Brain microvascular endothelial cell (primary cell): ENCODE measurements around the gene MYO6.

Source experiments
- DNase-seq: peaks from one replicate; pipeline ENCODE4 v3.0.0-alpha.2; 2020
- H3K27ac ChIP-seq: fragments of 250-450 bp; sonication (Bioruptor Pico); 2 replicates; pipeline ENCODE4 v1.5.1; 2020; ENCODE audit warnings: mild to moderate bottlenecking, moderate library complexity
- H3K27me3 ChIP-seq: fragments of 250-450 bp; sonication (Bioruptor Pico); replicated peaks from 2 replicates; pipeline ENCODE4 v1.5.1; 2020; ENCODE audit warnings: mild to moderate bottlenecking
- H3K36me3 ChIP-seq: fragments of 250-450 bp; sonication (Bioruptor Pico); replicated peaks from 2 replicates; pipeline ENCODE4 v1.5.1; 2020; ENCODE audit warnings: mild to moderate bottlenecking
- H3K4me3 ChIP-seq: 2 replicates; pipeline ENCODE4 v1.5.1; 2011; ENCODE audit warnings: low read depth, mild to moderate bottlenecking, control low read depth, low read length, moderate library complexity
- CTCF ChIP-seq: IDR thresholded peaks from 2 replicates; pipeline ENCODE4 v1.5.1; 2011; ENCODE audit warnings: low read depth, mild to moderate bottlenecking, moderate library complexity, low read length, control low read depth, inconsistent platforms; ENCODE audit errors: missing control alignments
- in situ Hi-C: cut with HindIII; loops from 2 replicates; pipeline ENCODE4 v1.10.0; 2017; ENCODE audit warnings: low sequenced_read_pairs, low pct_ligation_motif_present

The MYO6 gene

GRCh38 chr6:75818098-75818855, 69.2 kb downstream of the MYO6 start:
- TF ChIP-seq CTCF: no peak
- Histone ChIP-seq H3K27ac (no peak overlapping the region), H3K4me3 (no peak overlapping the region), H3K36me3 (no peaks in the 10 kb centered on the region), H3K27me3 (no peaks in the 10 kb centered on the region)
- in situ Hi-C loops: no loop called here
- no peak for DNase-seq

- Histone ChIP-seq H3K36me3 (no peaks in the 10 kb centered on the region), H3K27me3 (no peaks in the 10 kb centered on the region), H3K27ac (no peak overlapping the region), H3K4me3 (no peak overlapping the region)
- no peak for DNase-seq
- no peak for TF ChIP-seq CTCF
- in situ Hi-C loops: no loop called here
These were observed 70.9 kb downstream of the MYO6 start for GRCh38 chr6:75819776-75820487.

GRCh38 chr6:75824160-75824559, 75.1 kb downstream of the MYO6 start:
- Histone ChIP-seq H3K36me3 (no peaks in the 10 kb centered on the region), H3K27ac (no peak overlapping the region), H3K27me3 (no peaks in the 10 kb centered on the region), H3K4me3 (no peak overlapping the region)
- in situ Hi-C loops: no loop called here
- DNase-seq: no peak
- no peak for TF ChIP-seq CTCF

GRCh38 chr6:75827163-75827562, 78.1 kb downstream of the MYO6 start:
- Histone ChIP-seq H3K27me3 (no peaks in the 10 kb centered on the region), H3K36me3 (no peaks in the 10 kb centered on the region), H3K4me3 (no peak overlapping the region), H3K27ac (no peak overlapping the region)
- no peak for TF ChIP-seq CTCF
- DNase-seq: no peak
- in situ Hi-C loops: no loop called here

- peak; percentile 34 for DNase-seq
- TF ChIP-seq CTCF: no peak
- H3K4me3 ChIP-seq: no peak overlapping the region
- in situ Hi-C loops: no loop called here
- no peaks in the 10 kb centered on the region for H3K27me3 ChIP-seq
- no peak overlapping the region for H3K27ac ChIP-seq
- no peaks in the 10 kb centered on the region for H3K36me3 ChIP-seq
These were observed 82.2 kb downstream of the MYO6 start for GRCh38 chr6:75830959-75831885.
